PC-3 (cell line): ENCODE measurements around the gene AQP10. TPM values are rescaled to one million over a fixed set of nuclear protein-coding genes. Genes with fewer than 3 reads are reported as not detected.

Source experiments
- ATAC-seq: fragments of 200-7000 bp; cut with Tn5 transposase; 2 replicates; pipeline ENCODE4 v1.9.1; 2020; ENCODE audit warnings: mild to moderate bottlenecking, moderate library complexity
- BruUV-seq: library from RNA; stranded (reverse); fragments of 400-500 nt; replicated peaks from 2 replicates; lab custom pipeline; 2021; lab: Mats Ljungman, UMichigan
- CTCF ChIA-PET: fragments of 300-600 bp; sonication (Branson Sonifier 250); formaldehyde crosslinking; loops from one replicate; lab custom pipeline; 2022; ENCODE audit warnings: antibody characterized with exemption; lab: Charles Lee
- POLR2A ChIA-PET: fragments of 300-600 bp; sonication (Branson Sonifier 250); formaldehyde crosslinking; loops from one replicate; lab custom pipeline; 2022; ENCODE audit warnings: antibody characterized with exemption; ENCODE audit not compliant: unreplicated experiment; lab: Charles Lee
- DNase-seq: peaks from one replicate; pipeline ENCODE4 v3.0.0-alpha.2; 2015
- H2AFZ ChIP-seq: fragments of 300-600 bp; sonication (generic); 2 replicates; pipeline ENCODE4 v1.6.0; 2016; ENCODE audit warnings: antibody characterized with exemption, low read length
- H3F3A ChIP-seq: fragments of 300-600 bp; sonication (generic); one replicate; pipeline ENCODE4 v1.6.0; 2017; ENCODE audit warnings: antibody characterized with exemption, low read length, control low read depth, mild to moderate bottlenecking; ENCODE audit not compliant: unreplicated experiment
- H3K27ac ChIP-seq: fragments of 300-600 bp; sonication (generic); 2 replicates; pipeline ENCODE4 v1.5.1; 2016; ENCODE audit warnings: mild to moderate bottlenecking, low read length
- H3K27me3 ChIP-seq: fragments of 300-600 bp; sonication (generic); 2 replicates; pipeline ENCODE4 v1.6.1; 2016; ENCODE audit warnings: low read length, mixed read lengths
- H3K36me3 ChIP-seq: fragments of 300-600 bp; sonication (generic); 2 replicates; pipeline ENCODE4 v1.6.1; 2016; ENCODE audit warnings: low read depth, mixed run types, low read length, mixed read lengths
- H3K4me1 ChIP-seq: fragments of 300-600 bp; sonication (generic); 2 replicates; pipeline ENCODE4 v1.5.1; 2016; ENCODE audit warnings: low read length; ENCODE audit not compliant: insufficient read depth
- H3K4me2 ChIP-seq: fragments of 300-600 bp; sonication (generic); 2 replicates; pipeline ENCODE4 v1.6.0; 2016; ENCODE audit warnings: low read length
- H3K4me3 ChIP-seq: fragments of 300-600 bp; sonication (generic); 2 replicates; pipeline ENCODE4 v1.5.1; 2016; ENCODE audit warnings: mild to moderate bottlenecking, low read length, mixed read lengths
- H3K79me2 ChIP-seq: fragments of 300-600 bp; sonication (generic); 2 replicates; pipeline ENCODE4 v1.6.1; 2017; ENCODE audit warnings: low read length, mixed read lengths
- H3K9ac ChIP-seq: fragments of 300-600 bp; sonication (generic); 2 replicates; pipeline ENCODE4 v1.6.0; 2016; ENCODE audit warnings: mild to moderate bottlenecking, low read length
- H3K9me2 ChIP-seq: fragments of 300-600 bp; sonication (generic); replicated peaks from 2 replicates; pipeline ENCODE4 v1.6.1; 2016; ENCODE audit warnings: mixed run types, low read length, mixed read lengths
- H3K9me3 ChIP-seq: fragments of 300-600 bp; sonication (generic); 2 replicates; pipeline ENCODE4 v1.6.1; 2016; ENCODE audit warnings: low read length, mixed read lengths
- H4K20me1 ChIP-seq: fragments of 300-600 bp; sonication (generic); 2 replicates; pipeline ENCODE4 v1.6.1; 2016; ENCODE audit warnings: low read length, mixed read lengths
- CTCF ChIP-seq: fragments of 300-600 bp; sonication (generic); conservative IDR thresholded peaks from 2 replicates; pipeline ENCODE4 v1.5.1; 2017; ENCODE audit warnings: antibody characterized with exemption, low read depth, mild to moderate bottlenecking, low read length
- EZH2 ChIP-seq: fragments of 300-600 bp; sonication (generic); IDR thresholded peaks from one replicate; pipeline ENCODE4 v1.6.1; 2017; ENCODE audit warnings: antibody characterized with exemption, mild to moderate bottlenecking, low read length; ENCODE audit not compliant: unreplicated experiment
- EZH2phosphoT487 ChIP-seq: fragments of 300-600 bp; sonication (generic); IDR thresholded peaks from 2 replicates; pipeline ENCODE4 v1.6.1; 2018; ENCODE audit warnings: mild to moderate bottlenecking, antibody characterized with exemption, low read length, borderline replicate concordance
- intact Hi-C: fragments of 100-400 bp; cut with micrococcal nuclease; formaldehyde crosslinking; loops from 2 replicates; pipeline ENCODE4 v1.9.0; 2023
- total RNA-seq: library from RNA; depleted of rRNA; stranded (reverse); fragments of >200 nt; gene quantifications from 2 replicates; pipeline ENCODE4 v1.2.3, GENCODE V29; 2014

Gene AQP10
- total RNA-seq, 1 experiment from 2014 or later = not detected

DNA sequence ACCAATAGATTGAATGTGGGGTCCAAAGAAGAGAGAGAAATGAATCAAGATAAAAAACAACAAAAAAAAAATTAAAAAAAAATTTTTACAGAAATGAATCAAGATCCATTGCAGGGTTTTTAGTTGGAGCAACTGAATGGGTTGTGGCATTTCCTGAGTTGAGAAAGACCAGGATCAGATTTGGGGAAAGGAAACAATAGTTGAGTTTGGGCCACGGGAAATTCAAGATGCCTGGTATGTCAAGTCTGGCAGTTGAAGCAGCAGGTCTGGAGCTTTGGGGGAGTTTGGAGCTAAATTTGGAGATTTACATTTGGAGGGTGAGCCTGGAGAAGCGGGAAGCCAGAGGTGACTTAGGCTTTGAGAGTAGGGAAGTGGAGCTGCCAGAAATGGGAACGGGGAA, 27.1 kb downstream of the AQP10 start:
- Histone ChIP-seq H3K79me2 (no peaks in the 10 kb centered on the region), H3K27ac (no peak overlapping the region), H3K4me2 (no peak overlapping the region), H4K20me1 (no peaks in the 10 kb centered on the region), H3K36me3 (peaks cover 16% of the 10 kb centered on the region), H3K4me3 (no peak overlapping the region), H2AFZ (no peak overlapping the region), H3K27me3 (no peaks in the 10 kb centered on the region), H3K4me1 (peaks cover 13% of the 10 kb centered on the region; the same call in 1 of the 2 replicates), H3K9ac (no peak overlapping the region), H3F3A (no peaks in the 10 kb centered on the region), H3K9me2 (no peaks in the 10 kb centered on the region), H3K9me3 (no peaks in the 10 kb centered on the region)
- no peak for TF ChIP-seq CTCF
- no peak for TF ChIP-seq EZH2phosphoT487
- TF ChIP-seq EZH2 = no peak
- BruUV-seq = no TSS peak
- intact Hi-C loops = no loop called here
- no peak for DNase-seq
- ChIA-PET POLR2A (no interaction called here), CTCF (no interaction called here)
- no peak for ATAC-seq

GRCh38 chr1:154348429-154349076, 27.7 kb downstream of the AQP10 start:
- Histone ChIP-seq H3K36me3 (peaks cover 16% of the 10 kb centered on the region), H3K4me1 (peaks cover 19% of the 10 kb centered on the region; the same call in 1 of the 2 replicates), H3F3A (no peaks in the 10 kb centered on the region), H3K9me3 (no peaks in the 10 kb centered on the region), H3K9ac (no peak overlapping the region), H3K4me3 (no peak overlapping the region), H3K79me2 (no peaks in the 10 kb centered on the region), H3K27ac (no peak overlapping the region), H4K20me1 (no peaks in the 10 kb centered on the region), H3K9me2 (no peaks in the 10 kb centered on the region), H3K4me2 (no peak overlapping the region), H3K27me3 (no peaks in the 10 kb centered on the region), H2AFZ (no peak overlapping the region)
- no TSS peak for BruUV-seq
- CTCF ChIA-PET = no interaction called here
- POLR2A ChIA-PET = no interaction called here
- intact Hi-C loops = no loop called here
- peak; percentile 24; the same call in 1 of the 2 replicates for TF ChIP-seq CTCF
- TF ChIP-seq EZH2phosphoT487 = no peak
- no peak for TF ChIP-seq EZH2
- ATAC-seq (no peak), DNase-seq (no peak)

GRCh38 chr1:154349121-154349520, 28.2 kb downstream of the AQP10 start:
- Histone ChIP-seq H3K4me3 (no peak overlapping the region), H3K4me2 (no peak overlapping the region), H3K4me1 (peaks cover 23% of the 10 kb centered on the region; the same call in 1 of the 2 replicates), H3K9ac (no peak overlapping the region), H3K9me3 (no peaks in the 10 kb centered on the region), H3K36me3 (peaks cover 13% of the 10 kb centered on the region), H3F3A (no peaks in the 10 kb centered on the region), H3K27ac (no peak overlapping the region), H2AFZ (no peak overlapping the region), H3K79me2 (no peaks in the 10 kb centered on the region), H4K20me1 (no peaks in the 10 kb centered on the region), H3K27me3 (no peaks in the 10 kb centered on the region), H3K9me2 (no peaks in the 10 kb centered on the region)
- intact Hi-C loops = no loop called here
- POLR2A ChIA-PET = no interaction called here
- CTCF ChIA-PET = no interaction called here
- no peak for DNase-seq
- ATAC-seq = no peak
- no TSS peak for BruUV-seq
- TF ChIP-seq EZH2phosphoT487 (no peak), CTCF (no peak), EZH2 (no peak)
